ENCODE measurements around the gene INF2. TPM values are rescaled to one million over a fixed set of nuclear protein-coding genes. Genes with fewer than 3 reads are reported as not detected.

INF2 gene
- polyA plus RNA-seq, 1 experiment, result 14.9 TPM

- Histone ChIP-seq H3K27me3 (ENCODE audit: control insufficient read depth, insufficient read depth, low read length) (peaks cover 20% of the 10 kb centered on the region), H3K4me3 (ENCODE audit: low read depth, low read length) (no peak overlapping the region), H3K9me3 (ENCODE audit: control insufficient read depth, insufficient read depth, low read length) (peaks cover 12% of the 10 kb centered on the region), H3K27ac (ENCODE audit: low read depth, low read length) (no peak overlapping the region)
- no peak for DNase-seq (ENCODE audit: low read depth, low spot score)
- ChIA-PET POLR2A (no interaction called here), CTCF (no interaction called here)
- TF ChIP-seq CTCF (IDR thresholded peaks at IDR 0.05; ENCODE audit: low read depth, low read length), result no peak
These were observed 46.9 kb upstream of the INF2 start for GRCh38 chr14:104642540-104642868.

DNA sequence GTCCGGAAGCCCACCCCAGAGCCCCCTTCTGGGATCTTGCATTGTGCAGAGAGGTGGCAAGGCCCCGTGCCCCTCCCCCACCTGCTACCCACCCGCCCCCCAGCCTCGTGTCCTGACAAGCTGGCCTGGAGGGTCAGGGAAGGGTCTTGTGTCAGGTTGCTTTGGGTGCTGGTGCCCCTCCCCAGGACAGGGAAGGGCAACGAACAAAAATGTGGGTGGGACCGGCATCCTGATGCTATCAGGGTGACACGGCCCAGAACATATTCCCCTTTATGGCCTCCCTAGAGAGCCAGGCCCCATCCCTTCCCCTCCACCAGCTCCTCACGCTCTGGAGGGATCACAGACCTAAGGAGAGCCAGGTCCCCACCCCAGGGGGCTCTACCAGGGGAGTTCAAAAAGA is 46.1 kb upstream of the INF2 start:
- Histone ChIP-seq H3K27ac (ENCODE audit: low read depth, low read length) (no peak overlapping the region), H3K4me3 (ENCODE audit: low read depth, low read length) (no peak overlapping the region), H3K27me3 (ENCODE audit: control insufficient read depth, insufficient read depth, low read length) (peaks cover 20% of the 10 kb centered on the region), H3K9me3 (ENCODE audit: control insufficient read depth, insufficient read depth, low read length) (peaks cover 12% of the 10 kb centered on the region)
- DNase-seq (ENCODE audit: low read depth, low spot score), result no peak
- POLR2A ChIA-PET, result no interaction called here
- CTCF ChIA-PET, result no interaction called here
- no peak for TF ChIP-seq CTCF (IDR thresholded peaks at IDR 0.05; ENCODE audit: low read depth, low read length)

GRCh38 chr14:104644091-104644635 is 45.3 kb upstream of the INF2 start:
- no peak overlapping the region for H3K4me3 ChIP-seq (ENCODE audit: low read depth, low read length)
- POLR2A ChIA-PET, result no interaction called here
- no peak overlapping the region for H3K27ac ChIP-seq (ENCODE audit: low read depth, low read length)
- CTCF ChIA-PET, result no interaction called here
- peaks cover 13% of the 10 kb centered on the region for H3K27me3 ChIP-seq (ENCODE audit: control insufficient read depth, insufficient read depth, low read length)
- peaks cover 12% of the 10 kb centered on the region for H3K9me3 ChIP-seq (ENCODE audit: control insufficient read depth, insufficient read depth, low read length)
- DNase-seq (ENCODE audit: low read depth, low spot score), result no peak
- TF ChIP-seq CTCF (IDR thresholded peaks at IDR 0.05; ENCODE audit: low read depth, low read length), result no peak

DNA sequence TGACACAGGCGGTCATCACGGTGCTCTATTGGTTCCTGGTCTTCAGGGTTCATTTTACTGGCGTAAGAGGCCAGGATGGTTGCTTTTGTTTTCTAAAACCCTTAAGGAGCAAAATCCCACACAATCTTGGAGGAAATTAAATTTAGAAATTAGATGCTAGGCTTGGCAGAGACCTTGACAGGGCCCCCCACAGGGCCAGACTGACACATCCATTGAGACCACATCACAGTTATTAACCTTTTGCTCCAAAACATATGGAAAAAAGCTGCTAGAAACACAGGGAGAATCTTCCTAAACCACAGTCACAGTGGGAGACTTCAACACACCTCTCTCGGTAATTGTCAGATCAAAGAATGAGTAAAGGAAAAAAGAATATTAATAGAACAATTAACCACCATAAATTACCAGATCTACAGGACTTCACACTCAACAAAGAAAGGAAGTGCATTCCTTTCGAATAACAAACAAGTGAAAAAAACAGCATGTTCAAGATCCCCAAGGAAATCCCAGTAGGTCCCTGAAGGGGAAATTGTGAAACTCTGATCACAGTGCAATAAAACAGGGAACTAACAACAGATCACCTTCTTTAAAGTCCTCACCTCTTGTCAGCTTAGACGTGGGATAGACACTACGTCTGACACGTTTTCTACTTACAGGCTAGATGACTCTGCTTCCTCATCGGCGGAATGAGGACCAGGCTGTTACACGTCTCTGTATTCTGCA is 44.6 kb upstream of the INF2 start:
- peaks cover 12% of the 10 kb centered on the region for H3K9me3 ChIP-seq (ENCODE audit: control insufficient read depth, insufficient read depth, low read length)
- H3K27ac ChIP-seq (ENCODE audit: low read depth, low read length), result no peak overlapping the region
- peaks cover 12% of the 10 kb centered on the region for H3K27me3 ChIP-seq (ENCODE audit: control insufficient read depth, insufficient read depth, low read length)
- no peak for DNase-seq (ENCODE audit: low read depth, low spot score)
- ChIA-PET POLR2A (no interaction called here), CTCF (no interaction called here)
- H3K4me3 ChIP-seq (ENCODE audit: low read depth, low read length), result no peak overlapping the region
- TF ChIP-seq CTCF (IDR thresholded peaks at IDR 0.05; ENCODE audit: low read depth, low read length), result no peak

- Histone ChIP-seq H3K9me3 (ENCODE audit: control insufficient read depth, insufficient read depth, low read length) (peaks cover 25% of the 10 kb centered on the region), H3K27me3 (ENCODE audit: control insufficient read depth, insufficient read depth, low read length) (peaks cover 14% of the 10 kb centered on the region), H3K4me3 (ENCODE audit: low read depth, low read length) (no peak overlapping the region), H3K27ac (ENCODE audit: low read depth, low read length) (no peak overlapping the region)
- ChIA-PET CTCF (no interaction called here), POLR2A (no interaction called here)
- no peak for DNase-seq (ENCODE audit: low read depth, low spot score)
- no peak for TF ChIP-seq CTCF (IDR thresholded peaks at IDR 0.05; ENCODE audit: low read depth, low read length)
These were observed 41.9 kb upstream of the INF2 start for GRCh38 chr14:104647467-104648043.
